Natural killer cell (primary cell): ENCODE data around the gene KLF3. TPM values are rescaled to one million over a fixed set of nuclear protein-coding genes. Genes with fewer than 3 reads are reported as not detected.

ENCODE experiments used
- ATAC-seq, 3 donors: fragments of 150-1000 bp in 2 of 3; fragments of 200-7000 bp in 1 of 3; cut with Tn5 transposase; 1 replicate in 1 of 3; 2 replicates in 2 of 3; pipeline ENCODE4 v1.10.0; 2021; ENCODE audit warnings: mild to moderate bottlenecking in 2 of 3, moderate library complexity in 2 of 3
- DNase-seq, 2 donors: peaks; one replicate each; pipeline versions ENCODE4 v3.0.0 to v3.0.0-alpha.2; 2013 to 2021; ENCODE audit warnings: mixed read lengths in 1 of 2
- H3K27ac ChIP-seq: one replicate; pipeline ENCODE4 v1.5.1; 2013; ENCODE audit warnings: mild to moderate bottlenecking, low read length
- H3K27me3 ChIP-seq: one replicate; pipeline ENCODE4 v1.6.1; 2013; ENCODE audit warnings: low read length; ENCODE audit not compliant: control insufficient read depth, insufficient read depth
- H3K36me3 ChIP-seq: one replicate; pipeline ENCODE4 v1.6.1; 2013; ENCODE audit warnings: low read length; ENCODE audit not compliant: control insufficient read depth, insufficient read depth
- H3K4me1 ChIP-seq: one replicate; pipeline ENCODE4 v1.6.1; 2013; ENCODE audit warnings: low read length; ENCODE audit not compliant: control insufficient read depth, insufficient read depth
- H3K4me3 ChIP-seq: one replicate; pipeline ENCODE4 v1.5.1; 2013; ENCODE audit warnings: low read length
- H3K9me3 ChIP-seq: one replicate; pipeline ENCODE4 v1.6.1; 2013; ENCODE audit warnings: low read length; ENCODE audit not compliant: control insufficient read depth, insufficient read depth
- H3K27ac Mint-ChIP-seq, 2 donors: one replicate each; pipeline ENCODE4 v1.8.0; 2022; ENCODE audit warnings: mild to moderate bottlenecking in 2 of 2, mixed read lengths in 2 of 2, moderate library complexity in 1 of 2
- H3K27me3 Mint-ChIP-seq, 2 donors: one replicate each; pipeline ENCODE4 v1.8.0; 2022; ENCODE audit warnings: low read depth in 2 of 2, mixed read lengths in 2 of 2
- H3K36me3 Mint-ChIP-seq: one replicate; pipeline ENCODE4 v1.8.0; 2022; ENCODE audit warnings: mixed read lengths
- H3K4me1 Mint-ChIP-seq, 2 donors: one replicate each; pipeline ENCODE4 v1.8.0; 2022; ENCODE audit warnings: mixed read lengths in 2 of 2
- H3K4me3 Mint-ChIP-seq: one replicate; pipeline ENCODE4 v1.8.0; 2022; ENCODE audit warnings: mild to moderate bottlenecking, moderate library complexity, mixed read lengths
- H3K9me3 Mint-ChIP-seq, 2 donors: one replicate each; pipeline ENCODE4 v1.8.0; 2022; ENCODE audit warnings: mixed read lengths in 2 of 2
- CTCF ChIP-seq: fragments of 200-600 bp; IDR thresholded peaks from one replicate; pipeline ENCODE4 v1.8.0; 2022; ENCODE audit warnings: antibody characterized with exemption
- WGBS: methylation state at CpG from one replicate; pipeline ENCODE4 v1.1.7; 2013; ENCODE audit warnings: missing lambda C conversion rate; ENCODE audit not compliant: insufficient coverage; 5-methylcytosine and 5-hydroxymethylcytosine counted together
- intact Hi-C: fragments of 100-400 bp; cut with micrococcal nuclease; formaldehyde crosslinking; loops from one replicate; pipeline ENCODE4 v1.14.2; 2022
- total RNA-seq, 4 donors: library from RNA; stranded (reverse); fragments of 120-200 nt in 1 of 4; gene quantifications; one replicate each; pipeline versions ENCODE4 v1.2.3 to v1.2.4, GENCODE V29; 2013 to 2022

Gene KLF3
- total RNA-seq, 3 donors from 2014 or later (not counting 1 experiment from before 2014, with no cell fraction given): 109 to 114 (median 112) TPM

GRCh38 chr4:38634047-38634759, 29.8 kb upstream of the KLF3 start:
- Mint-ChIP-seq H3K4me1 (no peaks in the 10 kb centered on the region), H3K4me3 (no peak overlapping the region), H3K9me3 (no peaks in the 10 kb centered on the region), H3K36me3 (no peaks in the 10 kb centered on the region), H3K27me3 (no peaks in the 10 kb centered on the region), H3K27ac (no peak overlapping the region)
- Histone ChIP-seq H3K4me1 (no peaks in the 10 kb centered on the region), H3K27me3 (no peaks in the 10 kb centered on the region), H3K36me3 (no peaks in the 10 kb centered on the region), H3K27ac (no peak overlapping the region), H3K9me3 (no peaks in the 10 kb centered on the region), H3K4me3 (no peak overlapping the region)
- intact Hi-C loops: no loop called here
- ATAC-seq (no peak), DNase-seq (no peak)
- 97% methylated on average over 3 of the region's 3 CpGs for WGBS
- no peak for TF ChIP-seq CTCF

- H3K36me3 ChIP-seq: no peaks in the 10 kb centered on the region
- no peak for TF ChIP-seq CTCF
- ATAC-seq (no peak), DNase-seq (no peak)
- H3K4me3 ChIP-seq: no peak overlapping the region
- no peaks in the 10 kb centered on the region for H3K9me3 ChIP-seq
- H3K4me1 ChIP-seq: no peaks in the 10 kb centered on the region
- WGBS: 97% methylated on average over 3 of the region's 3 CpGs
- intact Hi-C loops: no loop called here
- no peaks in the 10 kb centered on the region for H3K27me3 ChIP-seq
- H3K27ac Mint-ChIP-seq: no peak overlapping the region
- H3K4me1 Mint-ChIP-seq: no peaks in the 10 kb centered on the region
- no peaks in the 10 kb centered on the region for H3K9me3 Mint-ChIP-seq
- H3K36me3 Mint-ChIP-seq: no peaks in the 10 kb centered on the region
- no peak overlapping the region for H3K27ac ChIP-seq
- peaks cover 7 to 16% of the 10 kb centered on the region in 2 donors for H3K27me3 Mint-ChIP-seq
- no peak overlapping the region for H3K4me3 Mint-ChIP-seq
These were observed 24.8 kb upstream of the KLF3 start for GRCh38 chr4:38639242-38639641.

GRCh38 chr4:38641811-38642210, 22.2 kb upstream of the KLF3 start:
- Mint-ChIP-seq H3K4me3 (no peak overlapping the region), H3K27ac (no peak overlapping the region), H3K36me3 (no peaks in the 10 kb centered on the region), H3K9me3 (no peaks in the 10 kb centered on the region), H3K27me3 (peaks cover 7 to 16% of the 10 kb centered on the region in 2 donors), H3K4me1 (peaks cover 0 to 4% of the 10 kb centered on the region in 2 donors)
- WGBS: 91% methylated on average over 1 of the region's 1 CpG
- TF ChIP-seq CTCF: no peak
- Histone ChIP-seq H3K27ac (no peak overlapping the region), H3K9me3 (no peaks in the 10 kb centered on the region), H3K36me3 (no peaks in the 10 kb centered on the region), H3K4me3 (no peak overlapping the region), H3K27me3 (no peaks in the 10 kb centered on the region), H3K4me1 (no peaks in the 10 kb centered on the region)
- DNase-seq (no peak), ATAC-seq (no peak)
- intact Hi-C loops: no loop called here

- WGBS: 88% methylated on average over 3 of the region's 3 CpGs
- Histone ChIP-seq H3K4me3 (no peak overlapping the region), H3K36me3 (no peaks in the 10 kb centered on the region), H3K27me3 (no peaks in the 10 kb centered on the region), H3K27ac (no peak overlapping the region), H3K4me1 (no peaks in the 10 kb centered on the region), H3K9me3 (no peaks in the 10 kb centered on the region)
- peaks cover 15 to 17% of the 10 kb centered on the region in 2 donors for H3K4me1 Mint-ChIP-seq
- DNase-seq (no peak), ATAC-seq (no peak)
- H3K9me3 Mint-ChIP-seq: no peaks in the 10 kb centered on the region
- no peak for TF ChIP-seq CTCF
- intact Hi-C loops: no loop called here
- no peak overlapping the region for H3K27ac Mint-ChIP-seq
- H3K27me3 Mint-ChIP-seq: peaks cover 7 to 16% of the 10 kb centered on the region in 2 donors
- no peak overlapping the region for H3K4me3 Mint-ChIP-seq
- no peaks in the 10 kb centered on the region for H3K36me3 Mint-ChIP-seq
These were observed 19.8 kb upstream of the KLF3 start for GRCh38 chr4:38644201-38644600.
